Measurements from ENCODE around the gene PCBP4. TPM values are rescaled to one million over a fixed set of nuclear protein-coding genes. Genes with fewer than 3 reads are reported as not detected.

The PCBP4 gene
- total RNA-seq, 2 donors from 2014 or later = 19.6 to 22.4 TPM

DNA sequence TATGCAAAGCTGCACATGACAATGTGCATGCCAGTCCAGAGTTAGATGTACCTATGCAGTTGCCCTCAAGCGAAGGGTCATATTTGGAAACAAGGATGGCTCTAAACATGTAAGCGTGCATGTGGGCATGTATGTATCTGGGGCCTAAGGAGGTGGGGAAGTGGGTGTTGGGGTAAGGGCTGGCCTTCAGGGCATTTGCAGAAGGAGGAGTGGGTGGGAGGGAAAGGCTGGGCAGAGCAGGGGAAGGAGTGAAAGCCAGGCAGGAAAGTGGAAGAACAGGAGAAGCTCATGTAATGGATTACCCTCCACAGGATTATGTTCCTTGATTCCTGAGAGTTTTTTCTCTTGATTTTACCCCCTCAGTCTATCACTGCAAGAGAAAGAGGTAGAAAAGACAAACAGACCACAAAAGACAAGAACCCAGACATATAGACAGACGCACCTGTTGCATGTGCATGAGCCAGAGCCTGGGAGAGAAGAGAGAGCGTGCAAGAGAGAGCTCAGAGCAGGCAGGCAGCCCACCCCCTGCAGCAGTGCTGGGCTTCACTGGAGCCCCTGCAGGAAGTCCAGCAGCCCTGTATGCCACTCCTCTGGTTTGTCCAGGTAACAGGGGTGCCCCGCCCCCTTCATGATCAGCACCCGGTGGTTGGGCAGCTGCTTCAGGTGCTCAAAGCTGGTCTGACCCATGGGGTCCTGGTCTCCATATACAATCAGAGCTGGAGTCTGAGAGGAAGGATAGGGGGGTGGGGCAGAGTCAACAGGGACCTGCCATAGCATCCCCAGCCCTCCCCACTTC lies 1.8 kb upstream of the PCBP4 start:
- H3K9me3 ChIP-seq = no peaks in the 10 kb centered on the region
- no peaks in the 10 kb centered on the region for H3K27me3 ChIP-seq
- no peak for TF ChIP-seq CTCF (IDR thresholded peaks at IDR 0.05)
- no peak overlapping the region for H3K4me3 ChIP-seq
- no peaks in the 10 kb centered on the region for H3K36me3 ChIP-seq
- no peak overlapping the region for H3K27ac ChIP-seq
- peak overlapping the region in 1 of 2 donors; percentile 3 for H3K9ac ChIP-seq (ENCODE audit: low read depth in 2 of 2, low read length in 2 of 2)
- H3K4me1 ChIP-seq = no peaks in the 10 kb centered on the region
- intact Hi-C loops (cut with DNase I) = no loop called here
- DNase-seq = no peak

DNA sequence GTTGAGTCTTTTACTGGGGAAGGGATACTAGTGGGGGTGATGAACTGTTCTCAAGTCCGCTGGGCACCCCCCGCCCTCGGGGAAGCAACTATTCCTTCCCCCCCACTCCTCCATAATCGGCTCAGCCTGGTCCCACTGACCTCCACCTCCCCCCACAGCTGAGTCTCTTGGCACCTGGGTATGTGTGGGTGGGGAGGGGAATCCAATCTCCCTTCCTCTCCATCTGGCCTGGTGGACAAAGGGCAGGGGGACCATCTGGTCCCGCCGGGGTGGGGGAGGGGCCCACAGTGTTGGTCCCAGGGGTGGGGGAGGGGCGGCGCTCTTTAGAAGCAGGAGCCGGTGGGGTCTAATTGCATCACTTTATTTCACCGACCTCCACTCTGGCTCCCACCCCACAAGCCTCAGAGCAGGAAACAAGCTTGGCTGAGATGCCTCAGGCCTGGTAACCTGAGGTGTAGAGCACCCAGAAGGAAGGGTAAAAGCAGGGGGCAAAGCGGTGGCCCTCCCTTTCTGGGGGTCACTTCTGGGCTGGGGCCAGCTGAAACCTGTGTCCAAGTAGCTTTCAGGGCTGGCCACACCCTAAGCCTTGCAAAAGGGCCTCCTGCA lies 1.0 kb upstream of the PCBP4 start:
- peak overlapping the region; percentile 60 for H3K4me3 ChIP-seq
- H3K4me1 ChIP-seq = no peaks in the 10 kb centered on the region
- H3K27me3 ChIP-seq = no peaks in the 10 kb centered on the region
- intact Hi-C loops (cut with DNase I) = no loop called here
- no peak for DNase-seq
- H3K9ac ChIP-seq (ENCODE audit: low read depth in 2 of 2, low read length in 2 of 2) = peak overlapping the region; percentile 81 to 89
- H3K9me3 ChIP-seq = no peaks in the 10 kb centered on the region
- H3K36me3 ChIP-seq = no peaks in the 10 kb centered on the region
- peak overlapping the region; percentile 80 for H3K27ac ChIP-seq
- no peak for TF ChIP-seq CTCF (IDR thresholded peaks at IDR 0.05)

- Histone ChIP-seq H3K27me3 (no peaks in the 10 kb centered on the region), H3K9me3 (no peaks in the 10 kb centered on the region), H3K4me3 (peak overlapping the region; percentile 60), H3K27ac (peak overlapping the region; percentile 55), H3K36me3 (no peaks in the 10 kb centered on the region), H3K4me1 (no peaks in the 10 kb centered on the region), H3K9ac (ENCODE audit: low read depth in 2 of 2, low read length in 2 of 2) (peak overlapping the region; percentile 77 to 87)
- TF ChIP-seq CTCF (IDR thresholded peaks at IDR 0.05) = no peak
- no peak for DNase-seq
- intact Hi-C loops (cut with DNase I) = no loop called here
Measured at GRCh38 chr3:51966922-51967383, 301 bp downstream of the PCBP4 start.

DNA sequence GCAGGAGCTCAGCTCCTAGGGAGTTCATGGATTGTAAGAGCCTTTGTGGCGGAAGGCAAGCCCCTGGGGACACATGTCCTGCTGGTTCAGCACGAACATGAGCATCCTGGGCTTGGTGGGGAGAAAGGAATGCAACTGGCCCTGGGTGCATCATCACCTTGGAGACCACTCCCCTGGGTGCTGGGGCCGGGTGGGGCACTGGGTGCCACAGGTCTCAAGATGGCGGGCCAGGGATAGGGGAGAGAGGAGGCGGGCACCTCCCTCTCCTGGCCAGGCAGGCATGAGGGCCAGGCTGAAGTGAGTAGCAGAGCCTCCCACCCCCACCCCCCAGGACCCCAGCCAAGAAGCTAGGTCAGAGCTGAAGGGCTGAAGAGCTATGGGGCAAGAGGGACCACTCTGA lies 768 bp downstream of the PCBP4 start:
- no peaks in the 10 kb centered on the region for H3K4me1 ChIP-seq
- TF ChIP-seq CTCF (IDR thresholded peaks at IDR 0.05) = no peak
- DNase-seq = no peak

DNA sequence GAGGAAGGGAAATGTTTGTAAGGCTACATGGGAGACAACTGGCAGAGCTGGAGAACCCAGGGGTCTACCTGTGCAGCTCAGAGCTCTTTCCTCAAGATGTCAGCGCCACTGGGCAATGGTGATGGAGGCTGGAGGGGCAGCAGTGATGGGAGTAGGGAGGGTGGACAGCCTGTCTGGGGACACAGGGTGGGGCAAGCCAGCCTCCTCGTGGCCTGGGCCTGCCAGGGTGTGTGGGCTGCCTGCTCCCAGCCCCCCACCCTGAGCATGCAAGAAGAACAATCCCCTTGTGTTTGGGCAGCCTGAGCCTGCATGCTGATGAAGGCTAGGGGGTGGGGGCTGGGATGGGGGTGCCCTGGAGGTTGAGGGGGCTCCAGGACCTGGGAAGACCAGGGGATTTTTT lies 1.2 kb downstream of the PCBP4 start:
- Histone ChIP-seq H3K4me1 (no peaks in the 10 kb centered on the region), H3K9me3 (no peaks in the 10 kb centered on the region), H3K36me3 (no peaks in the 10 kb centered on the region), H3K27me3 (no peaks in the 10 kb centered on the region), H3K27ac (no peak overlapping the region), H3K4me3 (no peak overlapping the region), H3K9ac (ENCODE audit: low read depth in 2 of 2, low read length in 2 of 2) (peak overlapping the region in 1 of 2 donors; percentile 87)
- TF ChIP-seq CTCF (IDR thresholded peaks at IDR 0.05) = no peak
- intact Hi-C loops (cut with DNase I) = no loop called here
- no peak for DNase-seq

More for the DNA sequence above, 768 bp downstream of the PCBP4 start:
- H3K27me3 ChIP-seq = no peaks in the 10 kb centered on the region
- H3K9ac ChIP-seq (ENCODE audit: low read depth in 2 of 2, low read length in 2 of 2) = peak overlapping the region; percentile 77 to 87
- H3K27ac ChIP-seq = no peak overlapping the region
- H3K9me3 ChIP-seq = no peaks in the 10 kb centered on the region
- intact Hi-C loops (cut with DNase I) = no loop called here
- H3K36me3 ChIP-seq = no peaks in the 10 kb centered on the region
- peak overlapping the region; percentile 60 for H3K4me3 ChIP-seq

All from colonic mucosa (tissue), 4 donors.